ENCODE measurements around the gene NAALADL2.
"Not testable (repeated sequence)": the region's sequence is repeated elsewhere in the genome, so short reads cannot be mapped to it uniquely, and the experiment has no call there.

NAALADL2 gene

GRCh38 chr3:175763948-175764347, 904.8 kb downstream of the NAALADL2 start:
- DNase-seq (ENCODE audit: low spot score): no peak

- no peak for DNase-seq (ENCODE audit: low spot score)
Observed at GRCh38 chr3:175764722-175765121, 905.6 kb downstream of the NAALADL2 start.

GRCh38 chr3:175770426-175770825, 911.3 kb downstream of the NAALADL2 start:
- no peak for DNase-seq (ENCODE audit: low spot score)

- DNase-seq (ENCODE audit: low spot score): peak; percentile 41
Observed at GRCh38 chr3:175777495-175777894, 918.4 kb downstream of the NAALADL2 start.

GRCh38 chr3:175777965-175778364, 918.8 kb downstream of the NAALADL2 start:
- no peak for DNase-seq (ENCODE audit: low spot score)

- DNase-seq (ENCODE audit: low spot score): no peak
Observed at GRCh38 chr3:175778994-175779393, 919.9 kb downstream of the NAALADL2 start.

- not testable (repeated sequence) for DNase-seq (ENCODE audit: low spot score)
Observed at GRCh38 chr3:175787109-175787508, 928.0 kb downstream of the NAALADL2 start.

GRCh38 chr3:175792245-175792644, 933.1 kb downstream of the NAALADL2 start:
- no peak for DNase-seq (ENCODE audit: low spot score)

GRCh38 chr3:175798326-175798725, 939.2 kb downstream of the NAALADL2 start:
- DNase-seq (ENCODE audit: low spot score): no peak

- no peak for DNase-seq (ENCODE audit: low spot score)
Observed at GRCh38 chr3:175805825-175806224, 946.7 kb downstream of the NAALADL2 start.

- DNase-seq (ENCODE audit: low spot score): no peak
Observed at GRCh38 chr3:175807175-175807574, 948.0 kb downstream of the NAALADL2 start.

GRCh38 chr3:175818811-175819464, 959.8 kb downstream of the NAALADL2 start:
- DNase-seq (ENCODE audit: low spot score): no peak

GRCh38 chr3:175822766-175823491, 963.8 kb downstream of the NAALADL2 start:
- not testable (repeated sequence) for DNase-seq (ENCODE audit: low spot score)

GRCh38 chr3:175825016-175825580, 966.0 kb downstream of the NAALADL2 start:
- not testable (repeated sequence) for DNase-seq (ENCODE audit: low spot score)

- DNase-seq (ENCODE audit: low spot score): no peak
Observed at GRCh38 chr3:175826759-175827158, 967.6 kb downstream of the NAALADL2 start.

GRCh38 chr3:175829809-175830208, 970.7 kb downstream of the NAALADL2 start:
- DNase-seq (ENCODE audit: low spot score): not testable (repeated sequence)

- not testable (repeated sequence) for DNase-seq (ENCODE audit: low spot score)
Observed at GRCh38 chr3:175835763-175836162, 976.6 kb downstream of the NAALADL2 start.

- DNase-seq (ENCODE audit: low spot score): no peak
Observed at GRCh38 chr3:175836617-175837016, 977.5 kb downstream of the NAALADL2 start.

- no peak for DNase-seq (ENCODE audit: low spot score)
Observed at GRCh38 chr3:175837962-175838361, 978.8 kb downstream of the NAALADL2 start.

GRCh38 chr3:175839366-175840005, 980.4 kb downstream of the NAALADL2 start:
- DNase-seq (ENCODE audit: low spot score): no peak

GRCh38 chr3:175851541-175851940, 992.4 kb downstream of the NAALADL2 start:
- no peak for DNase-seq (ENCODE audit: low spot score)

- no peak for DNase-seq (ENCODE audit: low spot score)
Observed at GRCh38 chr3:175852560-175852959, 993.4 kb downstream of the NAALADL2 start.

All from HuH-7 (cell line).